ENCODE measurements around the gene GPR63.

The GPR63 gene

GRCh38 chr6:96864216-96865054 lies 27.2 kb upstream of the GPR63 start:
- no peak for DNase-seq (ENCODE audit: low spot score)
- Histone ChIP-seq H3K4me3 (no peak overlapping the region), H3K27ac (no peak overlapping the region)
- TF ChIP-seq, protein P1, sequence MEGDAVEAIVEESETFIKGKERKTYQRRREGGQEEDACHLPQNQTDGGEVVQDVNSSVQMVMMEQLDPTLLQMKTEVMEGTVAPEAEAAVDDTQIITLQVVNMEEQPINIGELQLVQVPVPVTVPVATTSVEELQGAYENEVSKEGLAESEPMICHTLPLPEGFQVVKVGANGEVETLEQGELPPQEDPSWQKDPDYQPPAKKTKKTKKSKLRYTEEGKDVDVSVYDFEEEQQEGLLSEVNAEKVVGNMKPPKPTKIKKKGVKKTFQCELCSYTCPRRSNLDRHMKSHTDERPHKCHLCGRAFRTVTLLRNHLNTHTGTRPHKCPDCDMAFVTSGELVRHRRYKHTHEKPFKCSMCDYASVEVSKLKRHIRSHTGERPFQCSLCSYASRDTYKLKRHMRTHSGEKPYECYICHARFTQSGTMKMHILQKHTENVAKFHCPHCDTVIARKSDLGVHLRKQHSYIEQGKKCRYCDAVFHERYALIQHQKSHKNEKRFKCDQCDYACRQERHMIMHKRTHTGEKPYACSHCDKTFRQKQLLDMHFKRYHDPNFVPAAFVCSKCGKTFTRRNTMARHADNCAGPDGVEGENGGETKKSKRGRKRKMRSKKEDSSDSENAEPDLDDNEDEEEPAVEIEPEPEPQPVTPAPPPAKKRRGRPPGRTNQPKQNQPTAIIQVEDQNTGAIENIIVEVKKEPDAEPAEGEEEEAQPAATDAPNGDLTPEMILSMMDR (IDR thresholded peaks at IDR 0.05): no peak

- Histone ChIP-seq H3K27ac (no peak overlapping the region), H3K4me3 (no peak overlapping the region)
- DNase-seq (ENCODE audit: low spot score): no peak
- TF ChIP-seq, protein P1 (IDR thresholded peaks at IDR 0.05): no peak
Observed at GRCh38 chr6:96862560-96862959, 25.3 kb upstream of the GPR63 start.

GRCh38 chr6:96861588-96861987 lies 24.3 kb upstream of the GPR63 start:
- TF ChIP-seq, protein P1 (IDR thresholded peaks at IDR 0.05): no peak
- no peak for DNase-seq (ENCODE audit: low spot score)
- H3K4me3 ChIP-seq: no peak overlapping the region
- H3K27ac ChIP-seq: no peak overlapping the region

DNA sequence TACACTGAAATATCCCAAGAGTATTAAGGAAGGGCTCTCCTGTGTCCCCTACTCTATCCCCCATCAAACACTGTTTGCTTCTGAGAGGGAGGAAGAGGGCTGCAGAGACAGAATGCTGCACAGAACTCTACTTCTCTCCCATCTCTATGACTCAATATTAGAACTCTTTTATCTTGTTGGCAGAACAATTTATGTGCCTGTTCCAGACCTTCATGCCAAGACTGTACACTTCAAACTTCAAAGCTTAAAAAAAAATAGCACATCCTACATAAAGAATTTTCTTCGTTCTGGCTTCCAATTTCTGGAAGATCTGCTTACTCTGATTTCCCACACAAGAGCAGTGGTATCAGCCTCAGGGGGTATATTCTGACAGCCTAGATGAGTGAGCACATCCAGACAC lies 19.6 kb upstream of the GPR63 start:
- TF ChIP-seq, protein P1 (IDR thresholded peaks at IDR 0.05): no peak

DNA sequence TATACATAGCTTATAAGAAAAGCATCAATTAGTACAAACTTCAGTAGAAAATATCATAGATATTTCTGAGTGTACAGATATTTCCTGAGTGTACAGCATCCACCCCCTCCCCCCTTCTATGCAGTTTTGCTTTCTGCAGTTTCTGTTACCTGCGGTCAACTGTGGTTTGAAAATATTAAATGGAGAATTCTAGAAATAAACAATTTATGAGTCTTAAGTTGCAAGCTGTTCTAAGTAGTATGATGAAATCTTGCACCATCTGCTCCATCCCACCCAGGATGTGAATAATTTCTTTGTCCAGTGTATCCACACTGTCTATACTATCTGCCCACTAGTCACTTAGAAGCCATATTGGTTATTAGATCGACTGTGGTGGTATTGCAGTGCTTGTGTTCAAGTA lies 15.8 kb upstream of the GPR63 start:
- Histone ChIP-seq H3K27ac (no peak overlapping the region), H3K4me3 (no peak overlapping the region)
- TF ChIP-seq, protein P1 (IDR thresholded peaks at IDR 0.05): no peak
- no peak for DNase-seq (ENCODE audit: low spot score)

More for the DNA sequence above, 19.6 kb upstream of the GPR63 start:
- Histone ChIP-seq H3K4me3 (no peak overlapping the region), H3K27ac (no peak overlapping the region)
- no peak for DNase-seq (ENCODE audit: low spot score)

DNA sequence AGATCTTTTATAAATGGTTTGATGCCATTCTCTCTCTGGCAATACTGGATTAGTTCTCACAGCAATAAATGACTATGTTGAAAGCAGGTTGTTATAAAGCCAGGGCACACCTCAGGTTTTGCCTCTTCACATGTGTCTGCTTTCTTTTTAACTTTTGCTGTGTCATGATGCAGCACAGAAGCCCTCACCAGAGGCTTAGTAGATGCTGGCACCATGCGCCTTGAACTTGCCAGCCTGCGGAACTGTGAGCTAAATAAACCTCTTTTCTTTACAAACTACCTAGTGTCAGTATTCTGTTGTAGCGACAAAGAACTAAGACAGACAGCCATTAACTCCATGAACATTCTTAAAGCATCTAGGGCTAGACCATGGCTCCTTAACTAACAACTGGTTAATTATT lies 15.3 kb upstream of the GPR63 start:
- TF ChIP-seq, protein P1 (IDR thresholded peaks at IDR 0.05): no peak
- Histone ChIP-seq H3K4me3 (no peak overlapping the region), H3K27ac (no peak overlapping the region)
- DNase-seq (ENCODE audit: low spot score): no peak

- no peak overlapping the region for H3K4me3 ChIP-seq
- no peak overlapping the region for H3K27ac ChIP-seq
- no peak for DNase-seq (ENCODE audit: low spot score)
- TF ChIP-seq, protein P1 (IDR thresholded peaks at IDR 0.05): no peak
Observed at GRCh38 chr6:96851858-96852257, 14.6 kb upstream of the GPR63 start.
